NCI-H524 (cell line): Measurements from ENCODE around the gene CEP70.

Experiments
- DNase-seq, 2 experiments: peaks; one replicate each; lab custom pipeline; 2025; lab: John Stamatoyannopoulos, UW

The CEP70 gene

GRCh38 chr3:138452436-138452835 is 141.6 kb downstream of the CEP70 start:
- no peak for DNase-seq

GRCh38 chr3:138451595-138452162 is 142.4 kb downstream of the CEP70 start:
- no peak for DNase-seq

- peak; percentile 23 to 67 for DNase-seq
Measured at GRCh38 chr3:138450704-138451424, 143.2 kb downstream of the CEP70 start.

- no peak for DNase-seq
Measured at GRCh38 chr3:138450181-138450580, 143.9 kb downstream of the CEP70 start.

GRCh38 chr3:138449490-138449889 is 144.6 kb downstream of the CEP70 start:
- no peak for DNase-seq

GRCh38 chr3:138448631-138449030 is 145.4 kb downstream of the CEP70 start:
- DNase-seq: no peak

GRCh38 chr3:138445654-138446053 is 148.4 kb downstream of the CEP70 start:
- DNase-seq: no peak

- no peak for DNase-seq
Measured at GRCh38 chr3:138445236-138445635, 148.8 kb downstream of the CEP70 start.
